Calu3 (cell line): ENCODE data around the gene CTTNBP2NL. TPM values are rescaled to one million over a fixed set of nuclear protein-coding genes. Genes with fewer than 3 reads are reported as not detected.

Experiments
- BruUV-seq: library from RNA; stranded (reverse); fragments of 400-500 nt; replicated peaks from 2 replicates; lab custom pipeline; 2021; lab: Mats Ljungman, UMichigan
- CTCF ChIA-PET: fragments of 300-600 bp; sonication (Branson Sonifier 250); formaldehyde crosslinking; loops from one replicate; lab custom pipeline; 2022; ENCODE audit warnings: antibody characterized with exemption; lab: Charles Lee
- DNase-seq: peaks from one replicate; pipeline ENCODE4 v3.0.0; 2022
- H3K27ac Mint-ChIP-seq: one replicate; pipeline ENCODE4 v1.8.0; 2022; ENCODE audit warnings: mixed read lengths; ENCODE audit not compliant: unreplicated experiment
- H3K27me3 Mint-ChIP-seq: one replicate; pipeline ENCODE4 v1.8.0; 2022; ENCODE audit warnings: mixed read lengths; ENCODE audit not compliant: unreplicated experiment
- H3K36me3 Mint-ChIP-seq: one replicate; pipeline ENCODE4 v1.8.0; 2022; ENCODE audit warnings: mild to moderate bottlenecking, moderate library complexity, mixed read lengths; ENCODE audit not compliant: insufficient read depth, unreplicated experiment
- H3K4me1 Mint-ChIP-seq: one replicate; pipeline ENCODE4 v1.8.0; 2022; ENCODE audit warnings: mild to moderate bottlenecking, low read depth, mixed read lengths; ENCODE audit not compliant: unreplicated experiment
- H3K4me3 Mint-ChIP-seq: one replicate; pipeline ENCODE4 v1.8.0; 2022; ENCODE audit warnings: mild to moderate bottlenecking, low read depth, moderate library complexity, mixed read lengths; ENCODE audit not compliant: unreplicated experiment
- H3K9me3 Mint-ChIP-seq: one replicate; pipeline ENCODE4 v1.8.0; 2022; ENCODE audit warnings: low read depth, mixed read lengths; ENCODE audit not compliant: unreplicated experiment
- intact Hi-C: fragments of 100-400 bp; cut with micrococcal nuclease; formaldehyde crosslinking; loops from one replicate; pipeline ENCODE4 v1.10.0; 2022; ENCODE audit not compliant: unreplicated experiment
- total RNA-seq: library from RNA; stranded (reverse); gene quantifications from 2 replicates; pipeline ENCODE4 v1.2.3, GENCODE V29; 2022
- TF ChIP-seq, protein P1 (sequence below): fragments of 200-600 bp; IDR thresholded peaks from one replicate; pipeline ENCODE4 v1.8.0; 2022; ENCODE audit warnings: antibody characterized with exemption; ENCODE audit not compliant: unreplicated experiment

Gene CTTNBP2NL
- total RNA-seq, 1 experiment from 2014 or later, result 48.9 TPM

- Mint-ChIP-seq H3K36me3 (no peaks in the 10 kb centered on the region), H3K4me3 (peak overlapping the region; percentile 53), H3K27me3 (peaks cover 26% of the 10 kb centered on the region), H3K4me1 (no peaks in the 10 kb centered on the region), H3K9me3 (no peaks in the 10 kb centered on the region), H3K27ac (no peak overlapping the region)
- TF ChIP-seq, protein P1, sequence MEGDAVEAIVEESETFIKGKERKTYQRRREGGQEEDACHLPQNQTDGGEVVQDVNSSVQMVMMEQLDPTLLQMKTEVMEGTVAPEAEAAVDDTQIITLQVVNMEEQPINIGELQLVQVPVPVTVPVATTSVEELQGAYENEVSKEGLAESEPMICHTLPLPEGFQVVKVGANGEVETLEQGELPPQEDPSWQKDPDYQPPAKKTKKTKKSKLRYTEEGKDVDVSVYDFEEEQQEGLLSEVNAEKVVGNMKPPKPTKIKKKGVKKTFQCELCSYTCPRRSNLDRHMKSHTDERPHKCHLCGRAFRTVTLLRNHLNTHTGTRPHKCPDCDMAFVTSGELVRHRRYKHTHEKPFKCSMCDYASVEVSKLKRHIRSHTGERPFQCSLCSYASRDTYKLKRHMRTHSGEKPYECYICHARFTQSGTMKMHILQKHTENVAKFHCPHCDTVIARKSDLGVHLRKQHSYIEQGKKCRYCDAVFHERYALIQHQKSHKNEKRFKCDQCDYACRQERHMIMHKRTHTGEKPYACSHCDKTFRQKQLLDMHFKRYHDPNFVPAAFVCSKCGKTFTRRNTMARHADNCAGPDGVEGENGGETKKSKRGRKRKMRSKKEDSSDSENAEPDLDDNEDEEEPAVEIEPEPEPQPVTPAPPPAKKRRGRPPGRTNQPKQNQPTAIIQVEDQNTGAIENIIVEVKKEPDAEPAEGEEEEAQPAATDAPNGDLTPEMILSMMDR, result peak; percentile 34
- peak; percentile 67 for DNase-seq
- BruUV-seq, result no TSS peak
- intact Hi-C loops, result loop anchor here (10.0 kb wide), 1 partner anchor 113 kb away; the partner anchor contains the start of genes CAPZA1 and ST7L
- CTCF ChIA-PET, result interaction anchor here (0.7 to 1.0 kb wide), 2 partner anchors 21 to 108 kb away, joined by 3 read pairs; no protein-coding TSS in a partner anchor
Measured at GRCh38 chr1:112501810-112502641, 106.0 kb downstream of the CTTNBP2NL start.

DNA sequence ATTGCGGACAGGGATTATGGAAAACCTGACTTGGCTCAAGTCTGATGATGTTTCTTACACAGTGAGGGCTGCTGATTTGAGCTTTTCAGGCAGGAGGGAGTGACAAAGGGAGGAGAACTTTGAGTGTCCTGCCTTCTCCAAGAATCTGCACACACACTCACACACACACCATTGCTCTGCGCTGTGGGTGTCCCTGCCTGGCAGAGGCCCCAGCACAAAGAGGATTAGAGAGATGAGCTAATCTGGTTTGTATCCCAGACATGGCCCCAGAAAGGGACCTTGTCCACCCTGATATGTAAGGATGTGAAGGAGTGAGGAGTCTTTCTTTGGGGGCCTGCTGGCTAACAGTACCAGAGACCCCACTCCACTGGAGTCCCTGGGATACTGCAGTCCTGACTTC lies 106.8 kb downstream of the CTTNBP2NL start:
- H3K9me3 Mint-ChIP-seq, result no peaks in the 10 kb centered on the region
- peaks cover 26% of the 10 kb centered on the region for H3K27me3 Mint-ChIP-seq
- CTCF ChIA-PET, result no interaction called here
- peaks cover 3% of the 10 kb centered on the region for H3K36me3 Mint-ChIP-seq
- intact Hi-C loops, result loop anchor here (10.0 kb wide), 1 partner anchor 112 kb away; the partner anchor contains the start of genes CAPZA1 and ST7L
- H3K4me3 Mint-ChIP-seq, result no peak overlapping the region
- no peak overlapping the region for H3K27ac Mint-ChIP-seq
- TF ChIP-seq, protein P1, result no peak
- no peak for DNase-seq
- no peaks in the 10 kb centered on the region for H3K4me1 Mint-ChIP-seq
- BruUV-seq, result no TSS peak

DNA sequence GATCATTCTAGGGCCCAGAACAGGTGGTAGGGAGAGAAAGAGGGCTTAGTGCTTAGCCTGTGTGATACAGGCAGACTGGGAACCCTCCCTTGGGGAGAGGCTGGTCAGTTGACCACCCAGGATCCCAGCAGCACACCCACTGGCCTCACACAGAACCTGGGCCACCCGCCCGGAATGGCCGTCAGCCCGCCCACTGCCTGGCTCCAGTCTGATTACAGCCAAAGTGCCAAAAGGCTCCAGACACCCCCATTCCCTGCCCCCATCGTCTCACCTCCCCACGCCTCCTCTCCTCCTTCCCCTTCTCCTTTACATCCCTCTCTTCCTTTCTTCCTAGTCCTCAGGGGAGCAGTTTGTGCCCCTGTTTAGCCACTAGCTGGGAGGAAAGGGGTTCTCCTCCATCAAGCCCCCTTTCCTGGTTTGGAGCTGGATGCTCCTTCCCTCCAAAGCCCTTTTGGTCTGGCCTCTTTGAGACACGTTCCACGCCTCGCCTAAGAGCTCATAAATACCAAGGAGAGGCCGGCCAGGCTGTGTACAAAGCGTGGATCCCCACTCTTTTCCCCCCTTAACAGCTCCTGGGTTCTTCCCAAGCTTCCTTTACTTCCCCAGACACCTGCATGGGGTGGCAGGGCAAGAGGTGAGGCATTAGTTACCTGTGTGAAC lies 108.1 kb downstream of the CTTNBP2NL start:
- no peak for DNase-seq
- Mint-ChIP-seq H3K36me3 (peaks cover 11% of the 10 kb centered on the region), H3K4me3 (no peak overlapping the region), H3K9me3 (no peaks in the 10 kb centered on the region), H3K27ac (no peak overlapping the region), H3K27me3 (peaks cover 26% of the 10 kb centered on the region), H3K4me1 (no peaks in the 10 kb centered on the region)
- intact Hi-C loops, result loop anchor here (10.0 kb wide), 1 partner anchor 111 kb away; the partner anchor contains the start of genes CAPZA1 and ST7L
- CTCF ChIA-PET, result no interaction called here
- TF ChIP-seq, protein P1, result no peak
- BruUV-seq, result no TSS peak

DNA sequence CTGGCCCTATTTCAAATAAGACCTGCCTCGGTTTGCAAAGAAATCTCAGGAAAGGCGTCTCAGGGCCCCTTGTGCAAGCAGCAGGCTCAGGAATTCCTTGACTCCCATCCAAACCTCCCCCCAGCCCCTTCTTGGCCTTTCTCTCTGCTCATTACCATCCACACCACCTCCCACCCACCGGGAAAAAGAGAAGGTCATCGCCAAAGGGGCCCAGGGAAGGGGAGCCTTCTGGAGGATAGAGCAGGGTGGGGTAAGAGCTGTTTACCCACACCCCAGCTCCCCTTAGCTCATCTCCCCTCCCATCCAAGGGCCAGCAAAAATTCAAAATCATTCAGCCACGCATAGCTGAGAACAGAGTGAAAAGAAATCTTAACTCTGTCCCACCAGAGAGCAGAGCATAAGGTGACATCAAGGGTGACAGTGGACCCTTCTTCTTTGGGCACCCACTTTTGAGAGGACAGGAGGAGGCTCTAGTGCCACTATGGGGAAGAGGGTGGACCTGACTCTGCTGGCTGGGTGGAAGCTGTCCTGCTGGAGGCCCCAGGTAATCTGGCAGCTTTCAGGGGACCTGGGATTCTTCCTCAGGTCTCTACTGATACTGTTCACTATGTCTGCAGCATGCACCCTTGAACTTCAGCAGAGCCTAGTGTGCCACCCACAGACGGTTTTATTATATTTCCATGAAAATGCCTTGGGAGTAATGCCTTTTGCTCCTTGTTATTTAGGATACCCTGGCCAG lies 108.8 kb downstream of the CTTNBP2NL start:
- Mint-ChIP-seq H3K27ac (no peak overlapping the region), H3K9me3 (no peaks in the 10 kb centered on the region), H3K27me3 (peaks cover 31% of the 10 kb centered on the region), H3K4me1 (no peaks in the 10 kb centered on the region), H3K36me3 (peaks cover 11% of the 10 kb centered on the region), H3K4me3 (no peak overlapping the region)
- intact Hi-C loops, result loop anchor here (10.0 kb wide), 1 partner anchor 110 kb away; the partner anchor contains the start of genes CAPZA1 and ST7L
- CTCF ChIA-PET, result no interaction called here
- DNase-seq, result no peak
- no TSS peak for BruUV-seq
- TF ChIP-seq, protein P1, result no peak
